ENCODE measurements around the gene ZGPAT.

Gene ZGPAT

DNA sequence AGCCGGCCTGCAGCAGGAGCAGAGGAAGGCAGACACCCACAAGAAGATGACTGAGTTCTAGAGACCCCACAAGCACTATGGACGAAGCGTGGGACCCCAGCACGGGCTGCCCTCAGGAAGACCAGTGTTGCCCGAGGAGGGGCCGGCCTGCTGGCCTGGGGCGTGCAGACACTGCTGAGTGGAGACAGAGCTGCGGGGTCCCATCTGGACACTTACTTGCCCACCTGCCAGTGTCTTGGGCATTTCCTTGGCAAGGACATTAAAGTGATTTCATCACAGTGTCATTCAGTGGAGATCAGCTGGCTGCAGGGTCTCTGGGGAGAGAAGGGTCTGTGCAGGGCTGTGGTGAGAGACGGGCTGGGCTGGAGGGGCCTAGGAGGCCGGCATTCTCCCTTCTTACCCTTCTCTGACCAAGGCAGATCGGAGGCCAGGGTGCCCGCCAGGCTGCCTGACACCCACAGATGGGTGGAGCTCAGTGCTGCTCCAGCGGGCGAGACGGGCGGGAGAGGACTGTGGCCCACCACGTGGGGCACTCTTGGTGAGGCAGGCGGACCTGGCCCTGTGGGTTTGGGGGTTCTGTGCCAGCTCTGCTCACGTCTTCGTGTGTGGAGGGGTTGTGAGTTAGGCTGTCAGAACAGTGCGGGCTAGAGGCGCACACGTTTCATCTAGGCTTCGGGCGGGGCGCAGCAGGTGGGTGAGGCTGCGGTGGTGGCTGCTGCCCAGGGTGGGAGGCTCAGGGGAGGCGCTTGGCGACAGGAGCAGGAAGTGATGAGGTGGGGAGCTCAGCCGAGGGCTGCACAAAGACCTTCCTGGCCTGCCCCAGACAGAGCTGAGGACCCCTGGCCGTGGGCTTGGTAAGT, 28.2 kb downstream of the ZGPAT start, which contains the start of gene LIME1:
Gene LIME1 (plus strand): TSS at position 806 of the 860 bp plus-strand sequence. CDS start 886 bp downstream, outside the sequence.
- no peak for DNase-seq

DNA sequence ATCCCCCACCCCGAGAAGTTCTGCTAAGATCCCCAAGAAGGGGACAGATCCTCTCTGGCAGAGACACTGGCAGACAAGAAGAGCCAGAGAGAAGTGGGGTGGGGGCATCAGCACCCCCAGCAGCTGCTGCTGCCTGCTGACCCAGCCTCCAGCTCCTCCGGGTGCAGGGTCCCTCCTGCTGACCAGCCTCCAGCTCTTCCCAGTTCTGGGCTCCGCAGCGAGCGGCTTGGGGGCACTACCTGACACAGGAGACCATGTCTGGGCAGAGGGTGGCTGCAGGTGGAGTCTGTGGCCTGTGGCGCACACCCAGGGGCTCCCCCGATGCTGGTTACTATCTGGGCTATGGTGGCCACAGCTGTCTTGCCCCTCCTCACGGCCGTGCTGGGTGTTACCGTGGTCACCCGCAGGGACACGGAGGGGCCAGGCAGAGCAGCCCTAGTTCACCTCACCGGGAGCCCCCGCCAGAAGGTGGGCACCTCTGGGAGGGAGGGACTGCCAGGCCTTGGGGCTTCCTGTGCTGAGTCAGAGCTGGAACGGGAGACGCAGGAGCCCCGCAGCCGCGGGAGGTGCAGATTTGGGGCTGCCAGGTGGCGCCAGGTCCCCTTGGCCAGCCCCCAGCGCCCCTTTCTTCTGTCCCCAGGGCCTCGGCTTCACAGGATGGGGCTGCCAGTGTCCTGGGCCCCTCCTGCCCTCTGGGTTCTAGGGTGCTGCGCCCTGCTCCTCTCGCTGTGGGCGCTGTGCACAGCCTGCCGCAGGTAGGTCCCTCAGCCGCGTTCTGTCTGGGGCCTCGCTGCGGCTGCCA, 29.3 kb downstream of the ZGPAT start:
- no peak for DNase-seq

DNA sequence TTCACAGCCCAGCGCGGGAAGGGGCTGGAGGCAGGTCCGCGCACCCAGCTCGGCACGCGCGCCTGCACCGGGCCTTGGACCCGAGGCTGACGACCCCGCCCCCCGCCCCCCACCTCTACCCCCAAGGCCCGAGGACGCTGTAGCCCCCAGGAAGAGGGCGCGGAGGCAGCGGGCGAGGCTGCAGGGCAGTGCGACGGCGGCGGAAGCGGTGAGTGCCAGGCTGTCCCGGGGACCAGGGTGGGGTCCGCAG, 29.8 kb downstream of the ZGPAT start:
- DNase-seq: no peak

DNA sequence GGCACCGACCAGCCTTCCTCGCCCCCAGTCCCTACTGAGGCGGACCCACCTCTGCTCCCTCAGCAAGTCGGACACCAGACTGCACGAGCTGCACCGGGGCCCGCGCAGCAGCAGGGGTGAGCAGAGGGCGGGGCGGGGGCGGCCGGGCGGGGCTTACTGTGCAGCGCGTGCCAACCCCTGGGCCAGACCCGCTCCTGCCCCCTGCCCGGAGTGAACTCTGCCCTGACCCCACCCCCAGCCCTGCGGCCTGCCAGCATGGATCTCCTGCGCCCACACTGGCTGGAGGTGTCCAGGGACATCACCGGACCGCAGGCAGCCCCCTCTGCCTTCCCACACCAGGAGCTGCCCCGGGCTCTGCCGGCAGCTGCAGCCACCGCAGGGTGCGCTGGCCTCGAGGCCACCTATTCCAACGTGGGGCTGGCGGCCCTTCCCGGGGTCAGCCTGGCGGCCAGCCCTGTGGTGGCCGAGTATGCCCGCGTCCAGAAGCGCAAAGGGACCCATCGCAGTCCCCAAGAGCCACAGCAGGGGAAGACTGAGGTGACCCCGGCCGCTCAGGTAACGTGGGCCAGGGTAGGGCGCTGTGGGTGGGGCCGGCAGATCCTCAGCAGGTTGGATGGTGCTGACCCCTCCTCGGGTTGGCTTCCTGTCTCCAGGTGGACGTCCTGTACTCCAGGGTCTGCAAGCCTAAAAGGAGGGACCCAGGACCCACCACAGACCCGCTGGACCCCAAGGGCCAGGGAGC, 30.3 kb downstream of the ZGPAT start:
- DNase-seq: no peak

DNA sequence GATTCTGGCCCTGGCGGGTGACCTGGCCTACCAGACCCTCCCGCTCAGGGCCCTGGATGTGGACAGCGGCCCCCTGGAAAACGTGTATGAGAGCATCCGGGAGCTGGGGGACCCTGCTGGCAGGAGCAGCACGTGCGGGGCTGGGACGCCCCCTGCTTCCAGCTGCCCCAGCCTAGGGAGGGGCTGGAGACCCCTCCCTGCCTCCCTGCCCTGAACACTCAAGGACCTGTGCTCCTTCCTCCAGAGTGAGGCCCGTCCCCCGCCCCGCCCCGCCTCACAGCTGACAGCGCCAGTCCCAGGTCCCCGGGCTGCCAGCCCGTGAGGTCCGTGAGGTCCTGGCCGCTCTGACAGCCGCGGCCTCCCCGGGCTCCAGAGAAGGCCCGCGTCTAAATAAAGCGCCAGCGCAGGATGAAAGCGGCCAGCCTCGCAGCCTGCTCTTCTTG, 30.9 kb downstream of the ZGPAT start:
- no peak for DNase-seq

DNA sequence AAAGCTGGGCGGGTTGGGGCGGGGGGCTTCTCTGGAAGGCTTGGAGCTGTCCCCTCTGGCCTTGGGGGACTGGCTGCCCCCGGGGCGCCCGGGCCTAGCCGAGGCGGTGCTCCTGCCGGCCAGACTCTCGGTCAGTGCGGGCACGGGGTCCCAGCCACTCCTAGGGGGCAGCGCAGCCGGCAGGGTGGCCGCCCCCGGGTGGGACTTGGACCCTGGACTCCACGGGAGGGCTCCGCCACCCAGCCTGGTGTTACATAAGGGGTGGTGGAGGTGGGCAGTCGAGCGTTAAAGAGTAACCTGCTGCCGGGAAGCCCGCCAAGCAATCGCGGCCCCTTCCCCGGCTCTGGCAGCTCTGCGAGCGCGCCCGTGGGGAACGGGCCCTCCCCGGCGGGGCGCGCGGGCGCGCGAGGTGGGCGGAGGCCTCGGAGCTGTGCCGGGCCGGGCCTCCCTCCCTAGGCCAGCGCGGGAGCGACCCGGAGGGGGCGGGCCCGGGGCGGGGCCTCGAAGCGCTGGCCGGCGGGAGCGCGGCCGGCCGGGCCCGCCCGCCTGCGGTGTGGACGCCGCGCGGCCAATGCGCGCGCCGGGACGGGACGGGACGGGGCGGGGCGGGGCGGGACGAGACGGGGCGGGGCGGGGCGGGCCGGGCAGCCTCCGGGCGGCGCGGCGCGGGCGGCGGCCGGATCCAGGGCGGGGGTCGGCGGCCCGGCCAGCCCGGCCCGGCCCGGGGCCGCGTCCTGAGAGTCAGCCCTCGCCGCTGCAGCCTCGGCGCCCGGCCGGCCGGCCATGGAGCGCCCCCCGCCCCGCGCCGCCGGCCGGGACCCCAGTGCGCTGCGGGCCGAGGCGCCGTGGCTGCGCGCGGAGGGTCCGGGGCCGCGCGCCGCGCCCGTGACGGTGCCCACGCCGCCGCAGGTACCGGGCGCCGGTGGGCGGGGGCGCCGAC, 31.6 kb downstream of the ZGPAT start, which contains the start of gene SLC2A4RG:
Gene SLC2A4RG (plus strand): TSS at position 647 of the 940 bp plus-strand sequence. CDS start 137 bp downstream, at position 784.
- no peak for DNase-seq

DNA sequence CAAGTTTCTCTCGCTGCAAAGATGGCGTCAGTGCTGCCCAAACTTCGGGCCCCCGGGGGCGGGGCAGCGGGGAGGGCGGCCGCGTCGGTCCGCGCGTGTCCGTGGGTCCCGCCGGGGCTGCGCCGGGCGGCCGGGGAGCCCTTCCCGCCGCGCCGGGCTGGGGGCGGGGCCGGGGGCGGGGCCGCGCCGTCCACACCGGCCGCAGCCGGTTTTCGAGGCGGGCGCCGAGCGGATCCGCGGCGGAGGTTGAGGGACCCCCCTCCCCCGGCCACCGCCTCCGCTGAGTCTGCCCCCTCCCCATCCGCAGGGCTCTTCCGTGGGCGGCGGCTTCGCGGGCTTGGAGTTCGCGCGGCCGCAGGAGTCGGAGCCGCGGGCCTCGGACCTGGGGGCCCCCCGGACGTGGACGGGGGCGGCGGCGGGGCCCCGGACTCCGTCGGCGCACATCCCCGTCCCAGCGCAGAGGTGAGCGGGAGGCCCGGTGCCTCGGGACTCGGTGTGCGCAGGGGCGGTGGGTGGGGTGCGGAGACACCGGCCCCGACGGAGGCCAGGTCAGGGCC, 32.3 kb downstream of the ZGPAT start:
- DNase-seq: no peak

DNA sequence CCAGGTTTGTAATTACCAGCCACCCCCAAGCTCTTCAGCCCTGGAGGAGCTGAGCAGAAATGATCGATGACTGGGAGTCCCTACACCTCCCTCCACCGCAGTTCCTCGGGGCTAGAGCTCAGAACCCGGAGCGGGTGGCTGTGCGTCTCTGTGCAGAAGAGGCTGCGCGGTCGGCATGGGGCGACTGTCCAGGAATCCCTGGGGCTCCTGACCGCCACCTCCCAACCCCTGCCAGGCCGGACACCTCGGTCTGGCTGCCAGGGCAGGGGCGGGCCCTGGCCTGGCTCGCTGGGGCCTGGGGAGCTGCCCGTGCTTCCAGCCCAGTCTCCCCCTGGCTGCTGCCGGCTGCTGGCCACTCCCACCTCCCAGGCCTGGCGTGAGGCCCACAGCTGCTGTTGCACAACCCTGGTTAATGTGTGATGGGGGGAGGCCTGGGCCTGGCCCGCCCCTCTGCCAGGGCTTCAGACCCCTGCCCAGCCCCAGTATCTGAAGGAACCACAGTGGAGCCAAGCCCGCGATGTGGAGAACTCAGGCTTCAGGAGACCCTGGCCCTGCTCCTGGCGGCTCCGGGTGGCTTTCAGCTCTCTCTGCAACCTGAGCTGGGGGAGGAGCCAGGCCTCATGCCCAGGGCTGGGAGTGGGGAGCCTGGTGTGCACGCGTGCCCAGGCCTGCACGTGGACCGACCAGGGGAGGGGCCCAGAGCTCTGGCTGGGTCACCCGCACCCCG, 33.0 kb downstream of the ZGPAT start:
- DNase-seq: no peak

DNA sequence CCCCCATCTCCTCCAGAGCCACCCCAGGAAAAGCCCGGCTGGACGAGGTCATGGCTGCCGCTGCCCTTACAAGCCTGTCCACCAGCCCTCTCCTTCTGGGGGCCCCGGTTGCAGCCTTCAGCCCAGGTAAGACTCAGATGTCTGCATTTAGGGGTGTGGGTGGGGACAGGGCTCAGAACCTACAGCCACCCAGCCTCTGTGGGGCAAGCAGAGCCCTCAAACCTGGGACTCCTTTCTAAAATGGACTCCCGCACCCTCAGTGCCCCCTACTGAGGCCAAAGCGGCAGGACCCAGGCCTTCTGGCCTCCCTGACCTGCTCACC, 33.5 kb downstream of the ZGPAT start:
- no peak for DNase-seq

DNA sequence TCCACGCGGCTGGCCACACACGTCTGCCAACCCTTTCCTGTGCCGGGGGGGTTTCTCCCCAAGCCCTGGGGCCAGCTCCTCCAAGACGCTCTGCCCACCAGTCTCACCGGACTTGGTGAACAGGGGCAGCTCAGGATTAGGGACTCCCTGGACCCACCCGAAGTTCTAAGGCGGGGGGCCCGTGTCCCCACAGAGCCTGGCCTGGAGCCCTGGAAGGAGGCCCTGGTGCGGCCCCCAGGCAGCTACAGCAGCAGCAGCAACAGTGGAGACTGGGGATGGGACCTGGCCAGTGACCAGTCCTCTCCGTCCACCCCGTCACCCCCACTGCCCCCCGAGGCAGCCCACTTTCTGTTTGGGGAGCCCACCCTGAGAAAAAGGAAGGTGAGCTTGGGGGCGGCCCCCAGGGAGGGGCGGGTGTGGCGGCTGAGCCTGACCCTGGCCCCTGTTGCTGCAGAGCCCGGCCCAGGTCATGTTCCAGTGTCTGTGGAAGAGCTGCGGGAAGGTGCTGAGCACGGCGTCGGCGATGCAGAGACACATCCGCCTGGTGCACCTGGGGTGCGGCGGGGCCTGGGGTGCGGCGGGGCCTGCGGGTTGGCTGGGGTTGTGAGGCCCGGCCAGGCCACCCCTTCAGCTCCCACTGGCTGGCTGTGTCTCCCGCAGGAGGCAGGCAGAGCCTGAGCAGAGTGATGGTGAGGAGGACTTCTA, 34.0 kb downstream of the ZGPAT start:
- DNase-seq: no peak

DNA sequence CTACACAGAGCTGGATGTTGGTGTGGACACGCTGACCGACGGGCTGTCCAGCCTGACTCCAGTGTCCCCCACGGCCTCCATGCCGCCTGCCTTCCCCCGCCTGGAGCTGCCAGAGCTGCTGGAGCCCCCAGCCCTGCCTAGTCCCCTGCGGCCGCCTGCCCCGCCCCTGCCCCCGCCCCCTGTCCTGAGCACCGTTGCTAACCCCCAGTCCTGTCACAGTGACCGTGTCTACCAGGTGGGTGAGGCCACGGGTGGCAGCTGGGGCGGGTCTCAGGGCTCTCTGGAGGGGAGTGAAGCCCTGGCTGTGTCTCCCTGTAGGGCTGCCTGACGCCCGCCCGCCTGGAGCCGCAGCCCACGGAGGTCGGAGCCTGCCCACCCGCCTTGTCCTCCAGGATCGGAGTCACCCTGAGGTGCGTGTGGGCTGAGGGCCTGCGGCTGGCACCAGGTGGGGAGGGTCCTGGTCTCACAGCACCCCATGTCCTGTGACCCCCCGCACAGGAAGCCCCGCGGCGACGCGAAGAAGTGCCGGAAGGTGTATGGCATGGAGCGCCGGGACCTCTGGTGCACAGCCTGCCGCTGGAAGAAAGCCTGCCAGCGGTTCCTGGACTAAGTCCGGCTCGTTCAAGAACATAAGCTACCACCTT, 34.7 kb downstream of the ZGPAT start:
- DNase-seq: no peak

DNA sequence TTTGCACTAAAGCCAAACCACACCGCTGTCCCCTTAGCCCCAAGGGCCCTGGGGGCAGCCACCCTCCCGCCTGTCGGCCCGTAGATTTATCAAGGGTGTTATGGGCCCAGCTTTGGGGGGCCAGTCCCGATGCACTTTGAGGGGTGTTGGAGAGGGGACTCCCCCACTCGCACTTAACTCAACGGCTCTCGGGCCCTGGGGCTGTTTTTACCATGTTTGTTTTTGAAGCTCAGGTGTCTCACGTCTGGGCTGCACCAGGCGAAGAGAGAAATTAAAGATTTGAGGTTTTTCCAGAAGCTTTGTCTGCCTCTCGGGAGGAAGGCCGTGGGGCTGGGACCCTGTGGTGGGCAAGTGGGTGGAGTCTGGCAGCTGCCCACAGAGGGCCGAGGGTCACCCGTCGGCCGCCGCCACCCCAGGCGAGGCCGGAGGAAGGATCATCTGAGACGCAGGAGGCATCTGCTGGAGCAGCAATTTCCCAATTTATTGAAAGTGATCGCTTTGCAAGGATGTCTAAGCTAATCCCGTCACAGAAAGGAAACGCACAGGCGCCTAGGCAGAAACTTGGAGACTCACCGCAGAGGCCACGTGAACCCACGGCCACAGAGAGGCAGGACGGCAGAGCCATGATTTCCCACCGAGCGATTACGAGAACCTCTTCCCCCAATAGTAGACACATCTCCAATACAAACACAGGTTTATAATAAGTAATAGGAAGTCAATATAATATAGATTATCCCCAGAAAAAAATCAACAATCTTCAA, 35.6 kb downstream of the ZGPAT start:
- no peak for DNase-seq

DNA sequence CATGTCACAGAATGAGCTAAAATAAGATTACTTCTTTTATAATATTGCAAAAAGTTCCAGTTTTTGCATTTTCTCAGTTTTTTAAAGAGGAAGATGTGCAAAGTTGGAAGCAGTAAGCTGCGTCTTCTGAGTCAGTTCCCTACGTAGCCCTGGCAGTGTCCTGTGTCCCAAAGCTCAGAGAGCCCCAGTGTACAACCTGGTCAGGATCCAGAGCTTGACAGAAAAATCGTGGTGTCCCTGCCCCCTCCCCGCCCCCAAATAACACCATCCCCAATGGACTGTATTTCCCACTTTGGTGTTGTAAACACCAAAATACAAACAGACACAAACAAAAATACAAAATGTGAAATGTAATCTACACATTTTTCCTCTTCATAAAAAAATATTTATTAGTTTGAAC, 36.3 kb downstream of the ZGPAT start:
- DNase-seq: no peak

DNA sequence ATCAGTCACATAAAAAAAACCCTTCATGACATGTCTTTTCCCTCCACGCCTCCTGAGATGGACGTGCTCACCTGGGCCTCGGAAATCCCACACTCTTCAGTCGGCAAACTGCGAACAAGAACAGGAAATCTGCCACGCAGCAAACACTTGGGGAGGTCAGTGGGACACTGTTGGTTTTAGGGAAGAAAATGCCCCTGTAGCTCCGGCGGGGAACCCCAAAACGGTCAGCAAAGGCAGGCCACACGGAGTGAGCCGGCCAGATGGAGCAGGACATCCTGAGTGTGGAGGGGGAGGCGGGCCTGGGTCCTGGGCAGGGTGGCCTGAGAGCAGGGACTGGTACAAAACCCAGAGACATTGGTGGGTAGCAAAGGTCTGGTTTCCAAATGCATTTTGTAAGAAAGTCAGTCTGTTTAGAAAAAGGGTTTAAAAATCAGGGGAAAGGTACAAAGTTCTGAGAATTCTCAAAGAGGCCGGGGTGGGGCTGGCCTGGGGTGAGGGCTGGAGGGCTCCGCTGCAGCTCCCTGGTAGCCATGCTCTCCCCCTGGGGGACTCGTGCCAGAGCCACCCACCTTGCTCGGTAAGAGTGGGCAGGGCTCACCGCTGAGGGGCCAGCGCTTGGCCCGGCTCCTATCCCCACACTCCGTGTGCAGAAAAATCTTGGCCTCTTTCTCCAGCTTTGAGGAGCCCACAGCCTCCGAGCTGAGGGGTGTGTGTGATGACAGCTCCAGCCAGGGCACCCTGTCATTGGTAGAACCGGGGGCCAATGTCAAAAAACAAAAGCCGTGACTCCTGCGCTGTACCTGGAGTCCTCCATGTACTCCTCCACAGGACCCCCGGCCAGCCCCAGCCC, 37.0 kb downstream of the ZGPAT start:
- DNase-seq: no peak

DNA sequence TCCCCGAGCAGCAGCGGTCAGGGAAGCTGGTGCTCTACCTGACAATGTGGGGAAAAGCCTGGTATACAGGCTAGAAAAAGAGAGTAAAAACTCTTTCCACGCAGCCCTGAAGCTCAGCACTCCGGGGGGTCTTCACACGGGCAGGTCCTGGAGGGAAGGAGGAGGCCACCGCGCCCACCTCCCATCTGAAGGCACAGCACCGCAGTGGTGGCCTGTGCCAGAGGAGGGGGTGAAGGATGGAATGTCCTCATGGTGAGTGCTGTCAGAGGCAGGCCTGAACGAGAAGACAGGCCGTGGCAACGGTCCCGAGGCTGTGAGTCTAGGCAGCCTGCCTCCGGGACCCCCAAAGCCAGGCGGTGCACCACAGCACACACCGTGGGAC, 37.6 kb downstream of the ZGPAT start:
- DNase-seq: no peak

DNA sequence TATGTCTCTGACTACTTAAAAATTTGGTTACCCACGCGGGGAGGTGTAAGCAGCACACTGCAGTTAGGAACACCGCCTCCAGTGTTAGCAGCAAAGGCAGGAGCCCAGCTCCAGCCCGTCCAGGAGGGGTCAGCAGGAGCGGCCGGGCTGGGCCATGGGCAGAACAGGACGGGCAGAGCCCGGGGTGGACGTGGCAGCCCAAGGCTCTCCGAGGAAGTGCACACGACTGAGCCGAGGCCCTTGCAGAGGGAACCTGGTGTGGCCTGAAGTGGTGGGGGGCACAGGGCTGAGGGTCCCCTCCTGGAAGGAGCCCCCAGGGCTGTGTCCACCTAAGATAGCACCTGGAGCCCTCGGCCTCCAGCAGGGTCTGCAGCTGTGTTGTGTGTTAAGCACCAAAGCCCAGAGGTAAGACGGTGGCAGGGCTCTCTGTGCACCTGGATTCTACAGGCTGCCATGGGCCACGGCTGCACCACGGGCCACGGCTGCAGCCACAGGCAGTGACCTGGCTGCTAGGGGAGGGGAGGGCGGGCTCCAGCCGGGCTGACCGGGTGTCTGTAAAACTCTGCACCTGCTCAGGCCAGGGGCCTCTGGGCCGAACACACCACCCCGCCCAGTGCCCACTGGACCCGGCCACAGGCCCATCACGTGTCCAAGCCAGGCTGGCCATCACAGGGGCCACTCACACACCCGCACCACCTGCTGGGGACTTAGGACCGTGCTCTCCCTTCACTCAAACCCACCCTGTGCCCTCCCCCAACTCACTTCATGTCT, 38.3 kb downstream of the ZGPAT start:
- no peak for DNase-seq

DNA sequence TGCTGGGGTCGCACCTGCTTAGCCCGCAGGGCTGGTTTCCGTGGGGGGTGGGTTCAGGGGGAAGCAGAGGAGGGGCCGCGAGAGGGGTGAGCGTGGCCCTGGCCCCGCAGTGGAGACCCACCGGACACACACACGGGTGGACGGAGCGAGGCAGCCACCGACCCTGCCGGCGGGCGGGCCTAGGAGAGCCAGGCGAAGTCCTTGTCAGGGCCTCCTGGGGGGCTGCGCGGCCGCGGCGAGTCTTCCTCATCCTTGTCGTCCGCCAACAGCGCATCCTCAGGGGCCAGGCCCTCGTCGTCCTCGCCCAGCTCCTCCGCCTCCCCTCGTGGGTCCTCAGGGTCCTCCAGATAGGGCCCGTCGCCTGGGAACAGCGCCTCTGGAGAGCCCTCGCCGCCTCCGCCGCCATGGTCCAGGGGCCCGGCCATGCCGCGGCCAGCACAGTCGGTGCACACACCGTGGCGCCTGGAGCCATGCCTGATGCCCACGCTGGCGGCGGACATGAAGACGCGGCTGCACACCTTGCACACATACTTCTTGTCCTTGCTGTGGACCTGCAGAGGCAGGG, 39.0 kb downstream of the ZGPAT start:
- DNase-seq: no peak
